Chondrocyte (in vitro differentiated cells): ENCODE results near the gene DNM3. TPM values are rescaled to one million over a fixed set of nuclear protein-coding genes. Genes with fewer than 3 reads are reported as not detected.
A peak's percentile ranks its signal among the peaks of the same experiment; 100 is the strongest.

Experiments
- DNase-seq: peaks from one replicate; pipeline ENCODE4 v3.0.0; 2021; ENCODE audit warnings: mixed read lengths, low spot score
- H3K27ac Mint-ChIP-seq: one replicate; pipeline ENCODE4 v1.8.0; 2021; ENCODE audit warnings: mild to moderate bottlenecking, moderate library complexity, mixed read lengths; ENCODE audit not compliant: unreplicated experiment
- H3K27me3 Mint-ChIP-seq: 2 replicates; pipeline ENCODE4 v1.8.0; 2021; ENCODE audit warnings: low read depth, mixed read lengths
- H3K36me3 Mint-ChIP-seq: 2 replicates; pipeline ENCODE4 v1.8.0; 2021; ENCODE audit warnings: low read depth, mixed read lengths
- H3K4me1 Mint-ChIP-seq: 2 replicates; pipeline ENCODE4 v1.8.0; 2021; ENCODE audit warnings: low read depth, mild to moderate bottlenecking, mixed read lengths
- H3K4me3 Mint-ChIP-seq: one replicate; pipeline ENCODE4 v1.8.0; 2021; ENCODE audit warnings: mild to moderate bottlenecking, moderate library complexity, mixed read lengths; ENCODE audit not compliant: unreplicated experiment
- H3K9me3 Mint-ChIP-seq: 2 replicates; pipeline ENCODE4 v1.8.0; 2021; ENCODE audit warnings: low read depth, mixed read lengths
- total RNA-seq: library from RNA; stranded (reverse); gene quantifications from 3 replicates; pipeline ENCODE4 v1.2.1, GENCODE V29; 2021
- TF ChIP-seq, protein P1 (sequence below): fragments of 200-600 bp; sonication (generic); IDR thresholded peaks from 2 replicates; pipeline ENCODE4 v1.5.0; 2021; ENCODE audit warnings: antibody characterized with exemption, mild to moderate bottlenecking, moderate library complexity

The DNM3 gene
- total RNA-seq, 1 donor from 2014 or later = 12.4 TPM

DNA sequence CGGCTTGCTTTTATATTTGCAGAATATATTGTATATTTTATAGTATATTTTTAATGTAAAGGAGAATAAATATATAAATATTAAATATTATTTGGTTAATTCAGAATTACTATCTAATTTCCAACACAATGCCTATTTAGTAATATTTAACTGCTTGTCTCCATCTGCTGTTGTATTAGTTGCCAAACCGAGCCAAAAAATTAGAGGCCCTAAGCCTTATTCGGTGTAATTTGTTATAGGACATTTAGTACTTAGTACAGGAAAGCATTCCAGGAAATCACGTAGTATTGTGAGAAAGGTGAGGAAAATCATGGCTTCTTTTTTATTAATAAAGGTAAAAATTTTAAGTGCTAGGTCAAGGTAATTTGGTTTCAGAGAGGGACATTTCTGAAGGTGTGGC lies 93.8 kb downstream of the DNM3 start:
- no peaks in the 10 kb centered on the region for H3K9me3 Mint-ChIP-seq
- H3K27ac Mint-ChIP-seq = no peak overlapping the region
- peaks cover 5% of the 10 kb centered on the region for H3K27me3 Mint-ChIP-seq
- DNase-seq = no peak
- TF ChIP-seq, protein P1, sequence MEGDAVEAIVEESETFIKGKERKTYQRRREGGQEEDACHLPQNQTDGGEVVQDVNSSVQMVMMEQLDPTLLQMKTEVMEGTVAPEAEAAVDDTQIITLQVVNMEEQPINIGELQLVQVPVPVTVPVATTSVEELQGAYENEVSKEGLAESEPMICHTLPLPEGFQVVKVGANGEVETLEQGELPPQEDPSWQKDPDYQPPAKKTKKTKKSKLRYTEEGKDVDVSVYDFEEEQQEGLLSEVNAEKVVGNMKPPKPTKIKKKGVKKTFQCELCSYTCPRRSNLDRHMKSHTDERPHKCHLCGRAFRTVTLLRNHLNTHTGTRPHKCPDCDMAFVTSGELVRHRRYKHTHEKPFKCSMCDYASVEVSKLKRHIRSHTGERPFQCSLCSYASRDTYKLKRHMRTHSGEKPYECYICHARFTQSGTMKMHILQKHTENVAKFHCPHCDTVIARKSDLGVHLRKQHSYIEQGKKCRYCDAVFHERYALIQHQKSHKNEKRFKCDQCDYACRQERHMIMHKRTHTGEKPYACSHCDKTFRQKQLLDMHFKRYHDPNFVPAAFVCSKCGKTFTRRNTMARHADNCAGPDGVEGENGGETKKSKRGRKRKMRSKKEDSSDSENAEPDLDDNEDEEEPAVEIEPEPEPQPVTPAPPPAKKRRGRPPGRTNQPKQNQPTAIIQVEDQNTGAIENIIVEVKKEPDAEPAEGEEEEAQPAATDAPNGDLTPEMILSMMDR = no peak
- H3K4me1 Mint-ChIP-seq = no peaks in the 10 kb centered on the region
- H3K36me3 Mint-ChIP-seq = no peaks in the 10 kb centered on the region
- H3K4me3 Mint-ChIP-seq = no peak overlapping the region

DNA sequence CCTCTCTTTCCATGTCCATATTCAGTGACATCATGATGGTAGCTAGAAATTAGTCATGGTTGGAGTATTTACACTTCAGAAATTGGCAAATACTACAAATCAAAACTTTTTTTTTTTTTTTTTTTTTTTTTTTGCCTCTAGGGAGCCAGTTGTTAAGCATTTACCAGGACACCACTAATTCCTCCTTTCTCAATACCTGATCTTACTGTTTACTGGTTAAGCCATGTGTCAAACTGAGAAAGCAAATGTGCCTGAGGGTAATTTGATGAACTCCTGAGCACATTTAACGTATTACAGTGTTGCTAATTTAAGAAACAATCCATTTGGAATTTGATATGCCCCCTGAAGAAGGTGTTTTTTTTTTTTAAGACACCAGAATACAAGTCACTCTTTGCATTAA lies 94.4 kb downstream of the DNM3 start:
- peaks cover 3% of the 10 kb centered on the region for H3K27me3 Mint-ChIP-seq
- H3K36me3 Mint-ChIP-seq = no peaks in the 10 kb centered on the region
- no peak overlapping the region for H3K4me3 Mint-ChIP-seq
- H3K27ac Mint-ChIP-seq = no peak overlapping the region
- DNase-seq = no peak
- peaks cover 4% of the 10 kb centered on the region for H3K4me1 Mint-ChIP-seq
- no peaks in the 10 kb centered on the region for H3K9me3 Mint-ChIP-seq
- TF ChIP-seq, protein P1 = no peak

DNA sequence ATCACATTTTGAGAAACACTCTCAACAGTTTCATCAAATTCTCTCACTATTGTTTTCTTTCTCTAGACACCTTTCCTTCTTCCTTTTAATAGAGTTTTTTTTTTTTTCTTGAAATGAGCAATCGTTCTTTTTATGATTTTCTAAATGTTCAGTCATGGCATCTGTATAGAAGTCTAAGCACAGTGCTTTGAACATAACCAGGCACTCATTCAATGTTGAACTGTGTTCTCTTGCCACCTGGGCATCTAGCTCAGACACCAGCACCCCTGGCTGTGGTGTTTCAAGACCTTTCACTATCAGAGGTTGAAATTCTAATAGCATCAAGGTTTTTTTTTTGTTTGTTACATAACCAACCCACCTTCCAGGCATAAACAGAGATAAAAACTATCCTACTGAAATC lies 96.6 kb downstream of the DNM3 start:
- Mint-ChIP-seq H3K9me3 (no peaks in the 10 kb centered on the region), H3K4me3 (no peak overlapping the region), H3K27ac (no peak overlapping the region), H3K36me3 (no peaks in the 10 kb centered on the region), H3K4me1 (peaks cover 4% of the 10 kb centered on the region), H3K27me3 (peaks cover 3% of the 10 kb centered on the region)
- TF ChIP-seq, protein P1 = no peak
- DNase-seq = no peak

DNA sequence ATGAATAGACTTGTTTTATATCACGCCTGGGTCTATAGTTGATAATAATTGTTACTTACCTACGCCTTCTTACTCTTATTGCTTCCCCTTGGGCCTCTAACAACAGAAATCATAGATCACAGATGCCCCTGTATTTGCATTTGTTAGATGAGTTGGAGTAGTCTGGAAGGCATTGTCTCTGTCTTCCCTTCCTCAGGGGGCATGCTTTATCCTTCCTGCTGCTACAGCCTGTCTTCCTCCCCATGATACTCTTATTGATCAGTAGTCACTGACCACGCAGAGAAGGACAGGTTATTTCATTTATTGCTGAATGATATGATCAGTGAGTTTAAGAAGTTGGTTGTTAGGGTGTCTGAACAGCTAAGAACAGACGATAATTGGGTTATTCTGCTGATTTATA lies 98.4 kb downstream of the DNM3 start:
- TF ChIP-seq, protein P1 = no peak
- Mint-ChIP-seq H3K4me3 (no peak overlapping the region), H3K27ac (no peak overlapping the region), H3K27me3 (peaks cover 3% of the 10 kb centered on the region), H3K9me3 (no peaks in the 10 kb centered on the region), H3K4me1 (peaks cover 4% of the 10 kb centered on the region), H3K36me3 (no peaks in the 10 kb centered on the region)
- DNase-seq = no peak

DNA sequence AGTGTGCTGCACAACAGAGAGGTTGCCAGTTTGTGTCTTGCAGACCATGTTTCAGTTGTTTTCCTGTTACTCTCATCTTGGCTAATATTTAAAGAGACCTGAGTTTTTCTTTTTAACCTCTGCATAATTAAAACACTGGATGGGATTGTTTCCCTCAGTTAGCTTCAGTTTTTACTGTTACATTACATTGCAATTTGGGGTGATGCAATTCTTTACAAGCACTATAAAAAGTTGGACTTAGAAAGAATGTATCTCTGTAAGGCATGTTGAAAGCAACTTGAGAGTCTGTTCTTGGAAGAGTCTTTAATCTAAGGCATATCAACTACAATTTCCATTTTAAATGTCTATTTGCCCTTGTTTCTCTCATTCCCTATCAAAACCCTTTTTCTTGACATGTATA lies 99.1 kb downstream of the DNM3 start:
- peaks cover 3% of the 10 kb centered on the region for H3K27me3 Mint-ChIP-seq
- DNase-seq = no peak
- H3K27ac Mint-ChIP-seq = peak overlapping the region; percentile 18
- TF ChIP-seq, protein P1 = no peak
- no peaks in the 10 kb centered on the region for H3K9me3 Mint-ChIP-seq
- no peak overlapping the region for H3K4me3 Mint-ChIP-seq
- no peaks in the 10 kb centered on the region for H3K36me3 Mint-ChIP-seq
- peaks cover 4% of the 10 kb centered on the region for H3K4me1 Mint-ChIP-seq
